ENCODE results near the gene MTHFSD. TPM values are rescaled to one million over a fixed set of nuclear protein-coding genes. Genes with fewer than 3 reads are reported as not detected.

Gene MTHFSD
- total and polyA plus RNA-seq, 3 experiments from 2014 or later: 21.9 to 25.0 (median 23.0) TPM

DNA sequence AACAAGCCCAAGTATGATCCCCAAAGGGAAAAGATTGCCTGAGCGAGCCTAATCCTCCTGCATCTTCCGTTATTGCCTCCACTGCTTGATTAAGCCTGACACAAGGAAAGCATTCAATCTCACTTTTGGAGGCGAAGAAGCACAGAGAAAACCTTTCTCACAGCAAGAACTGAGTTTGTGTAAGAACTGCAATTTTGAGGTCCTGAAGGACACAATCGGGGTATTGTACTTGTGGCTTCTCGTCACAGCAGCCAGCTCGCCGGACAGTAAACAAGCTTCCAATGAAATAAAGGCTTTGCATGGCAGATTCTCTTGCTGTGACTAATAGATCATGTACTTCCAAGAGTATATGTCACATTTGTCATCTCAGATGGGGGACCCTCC, 63.4 kb downstream of the MTHFSD start:
- CTCF ChIA-PET: no interaction called here
- Histone ChIP-seq H3K9me3 (ENCODE audit: low read length) (no peaks in the 10 kb centered on the region), H3K27ac (ENCODE audit: low read depth, low read length) (no peak overlapping the region), H3K4me1 (ENCODE audit: insufficient read depth, low read length) (no peaks in the 10 kb centered on the region), H3K27me3 (ENCODE audit: insufficient read depth, low read length, poor library complexity, severe bottlenecking) (peaks cover 5% of the 10 kb centered on the region), H3K36me3 (ENCODE audit: insufficient read depth, low read length) (no peaks in the 10 kb centered on the region), H3K4me3 (ENCODE audit: low read length) (no peak overlapping the region)
- no peaks in the 10 kb centered on the region for H3K36me3 Mint-ChIP-seq
- peaks cover 0 to 1% (median 0%) of the 10 kb centered on the region in 5 donors for H3K9me3 Mint-ChIP-seq
- no peaks in the 10 kb centered on the region for H3K4me1 Mint-ChIP-seq
- no peak overlapping the region for H3K4me3 Mint-ChIP-seq
- no peak overlapping the region for H3K27ac Mint-ChIP-seq
- POLR2A ChIA-PET: no interaction called here
- no peak for DNase-seq
- peaks cover 37 to 77% of the 10 kb centered on the region in 2 donors for H3K27me3 Mint-ChIP-seq

DNA sequence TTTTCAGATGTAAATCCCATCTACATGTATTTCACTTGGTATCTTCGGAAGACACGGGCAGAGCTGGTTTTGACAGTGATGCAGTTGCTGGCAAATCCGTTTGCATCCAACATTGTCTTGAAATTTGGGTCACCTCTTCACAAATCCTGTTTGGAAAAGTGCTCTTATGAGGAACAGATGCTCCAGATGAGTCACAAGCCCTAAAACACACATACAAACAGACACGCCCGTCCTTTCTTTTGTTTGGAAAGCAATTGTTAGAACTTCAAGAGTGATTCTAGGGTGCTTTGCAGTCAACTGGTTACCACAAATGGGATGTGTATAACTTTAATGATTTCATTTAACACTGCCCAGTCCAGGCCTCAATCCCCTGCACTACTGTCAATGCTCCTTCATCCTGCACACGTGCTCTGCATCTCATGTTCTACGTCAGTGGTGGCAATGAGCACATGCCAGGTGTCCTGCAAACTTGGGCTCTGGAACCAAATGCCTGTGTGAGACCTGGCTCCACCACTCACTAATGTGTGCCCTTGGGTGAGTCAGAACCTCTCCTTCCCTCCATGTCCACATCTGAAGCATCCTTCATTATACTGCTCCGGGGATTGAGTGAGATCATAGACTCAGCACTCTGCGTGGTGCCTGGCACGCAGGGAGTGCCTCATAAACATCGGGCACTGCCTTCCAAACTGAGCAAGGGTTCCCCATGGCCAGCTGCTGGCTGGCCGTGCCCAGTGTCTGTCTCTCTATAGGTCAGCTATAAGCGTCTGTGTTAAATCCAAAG, 64.0 kb downstream of the MTHFSD start:
- CTCF ChIA-PET: no interaction called here
- Histone ChIP-seq H3K36me3 (ENCODE audit: insufficient read depth, low read length) (no peaks in the 10 kb centered on the region), H3K9me3 (ENCODE audit: low read length) (no peaks in the 10 kb centered on the region), H3K27ac (ENCODE audit: low read depth, low read length) (no peak overlapping the region), H3K27me3 (ENCODE audit: insufficient read depth, low read length, poor library complexity, severe bottlenecking) (peaks cover 5% of the 10 kb centered on the region), H3K4me3 (ENCODE audit: low read length) (no peak overlapping the region), H3K4me1 (ENCODE audit: insufficient read depth, low read length) (no peaks in the 10 kb centered on the region)
- no peak for DNase-seq
- Mint-ChIP-seq H3K4me1 (no peaks in the 10 kb centered on the region), H3K27me3 (peaks cover 38 to 76% of the 10 kb centered on the region in 2 donors), H3K4me3 (no peak overlapping the region), H3K9me3 (peaks cover 0 to 1% (median 0%) of the 10 kb centered on the region in 5 donors), H3K36me3 (no peaks in the 10 kb centered on the region), H3K27ac (no peak overlapping the region)
- POLR2A ChIA-PET: no interaction called here

DNA sequence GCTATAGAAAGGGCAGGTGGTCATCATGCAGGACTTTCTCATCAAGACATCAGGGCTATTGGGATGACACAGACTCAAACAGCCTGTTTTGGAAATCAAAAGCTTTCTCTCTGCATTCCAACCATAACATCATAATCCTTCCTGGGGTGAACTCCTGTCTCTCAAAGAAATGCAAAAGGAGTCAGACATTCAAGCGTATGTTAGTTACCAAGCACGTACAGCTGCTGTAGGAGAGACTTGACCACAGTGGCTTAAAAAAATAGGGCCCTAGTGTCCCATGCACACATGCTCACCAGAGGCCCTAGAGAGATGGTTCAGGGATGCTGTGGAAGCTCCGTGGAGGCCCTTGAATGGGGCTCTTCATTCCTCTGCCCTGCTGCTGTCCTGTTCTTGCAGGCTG, 69.3 kb downstream of the MTHFSD start:
- H3K36me3 ChIP-seq (ENCODE audit: insufficient read depth, low read length): no peaks in the 10 kb centered on the region
- H3K4me3 ChIP-seq (ENCODE audit: low read length): no peak overlapping the region
- H3K27me3 Mint-ChIP-seq: peaks cover 33 to 56% of the 10 kb centered on the region in 2 donors
- H3K27ac ChIP-seq (ENCODE audit: low read depth, low read length): no peak overlapping the region
- DNase-seq: no peak
- no peak overlapping the region for H3K27ac Mint-ChIP-seq
- H3K4me1 ChIP-seq (ENCODE audit: insufficient read depth, low read length): no peaks in the 10 kb centered on the region
- no peaks in the 10 kb centered on the region for H3K36me3 Mint-ChIP-seq
- H3K27me3 ChIP-seq (ENCODE audit: insufficient read depth, low read length, poor library complexity, severe bottlenecking): no peaks in the 10 kb centered on the region
- no peak overlapping the region for H3K4me3 Mint-ChIP-seq
- H3K9me3 ChIP-seq (ENCODE audit: low read length): no peaks in the 10 kb centered on the region
- peaks cover 0 to 12% (median 4%) of the 10 kb centered on the region in 5 donors for H3K9me3 Mint-ChIP-seq
- H3K4me1 Mint-ChIP-seq: no peaks in the 10 kb centered on the region
- ChIA-PET POLR2A (no interaction called here), CTCF (no interaction called here)

DNA sequence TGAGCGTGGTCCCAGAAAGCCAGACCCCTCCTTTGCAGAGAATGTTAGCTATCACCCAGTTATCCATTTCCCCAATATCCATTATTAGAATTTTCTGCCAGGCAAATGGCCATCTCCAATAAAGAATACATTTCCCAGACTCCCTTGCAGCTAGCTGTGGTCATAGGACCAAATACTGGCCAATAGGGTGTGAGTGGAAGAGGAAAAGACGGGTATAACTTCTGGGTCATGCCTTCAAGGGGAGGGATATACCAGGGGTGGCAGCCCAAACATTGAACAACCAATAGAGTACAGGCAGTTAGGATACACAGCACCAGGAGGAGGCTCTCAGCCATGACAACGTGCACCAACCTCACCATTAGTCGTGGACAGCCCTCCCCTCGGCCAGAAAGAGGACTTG, 70.8 kb downstream of the MTHFSD start:
- H3K27ac Mint-ChIP-seq: no peak overlapping the region
- no peaks in the 10 kb centered on the region for H3K4me1 ChIP-seq (ENCODE audit: insufficient read depth, low read length)
- ChIA-PET CTCF (no interaction called here), POLR2A (no interaction called here)
- no peak overlapping the region for H3K4me3 Mint-ChIP-seq
- H3K36me3 ChIP-seq (ENCODE audit: insufficient read depth, low read length): no peaks in the 10 kb centered on the region
- H3K27ac ChIP-seq (ENCODE audit: low read depth, low read length): no peak overlapping the region
- H3K9me3 Mint-ChIP-seq: peaks cover 0 to 12% (median 4%) of the 10 kb centered on the region in 5 donors
- DNase-seq: no peak
- no peaks in the 10 kb centered on the region for H3K27me3 ChIP-seq (ENCODE audit: insufficient read depth, low read length, poor library complexity, severe bottlenecking)
- H3K27me3 Mint-ChIP-seq: peaks cover 27 to 51% of the 10 kb centered on the region in 2 donors
- no peaks in the 10 kb centered on the region for H3K36me3 Mint-ChIP-seq
- H3K4me1 Mint-ChIP-seq: no peaks in the 10 kb centered on the region
- H3K4me3 ChIP-seq (ENCODE audit: low read length): no peak overlapping the region
- H3K9me3 ChIP-seq (ENCODE audit: low read length): no peaks in the 10 kb centered on the region

DNA sequence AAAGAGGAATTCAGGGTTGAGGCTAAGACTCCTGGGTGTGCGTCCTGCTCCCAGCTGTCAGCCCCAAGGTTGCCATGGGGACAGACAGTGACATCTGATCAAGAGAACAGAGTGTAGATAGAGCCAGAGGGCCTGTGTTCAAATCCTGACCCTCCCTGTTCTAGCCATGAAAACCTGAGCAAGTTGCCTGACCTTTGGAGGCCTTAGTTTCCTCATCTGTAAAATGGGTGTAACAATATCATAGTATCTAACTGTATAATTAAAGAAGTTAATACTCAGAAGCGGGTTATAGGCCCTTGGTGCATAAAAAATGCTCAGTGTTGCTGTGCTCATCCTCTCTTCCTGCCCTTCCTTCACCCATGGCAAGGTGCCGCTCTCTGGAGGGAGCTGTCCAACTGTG, 73.4 kb downstream of the MTHFSD start:
- Histone ChIP-seq H3K4me1 (ENCODE audit: insufficient read depth, low read length) (no peaks in the 10 kb centered on the region), H3K27me3 (ENCODE audit: insufficient read depth, low read length, poor library complexity, severe bottlenecking) (no peaks in the 10 kb centered on the region), H3K27ac (ENCODE audit: low read depth, low read length) (no peak overlapping the region), H3K36me3 (ENCODE audit: insufficient read depth, low read length) (no peaks in the 10 kb centered on the region), H3K9me3 (ENCODE audit: low read length) (no peaks in the 10 kb centered on the region), H3K4me3 (ENCODE audit: low read length) (no peak overlapping the region)
- Mint-ChIP-seq H3K9me3 (peaks cover 0 to 12% (median 4%) of the 10 kb centered on the region in 5 donors), H3K36me3 (no peaks in the 10 kb centered on the region), H3K4me1 (no peaks in the 10 kb centered on the region), H3K4me3 (no peak overlapping the region), H3K27ac (no peak overlapping the region), H3K27me3 (peaks cover 27 to 51% of the 10 kb centered on the region in 2 donors)
- ChIA-PET CTCF (no interaction called here), POLR2A (no interaction called here)
- no peak for DNase-seq

DNA sequence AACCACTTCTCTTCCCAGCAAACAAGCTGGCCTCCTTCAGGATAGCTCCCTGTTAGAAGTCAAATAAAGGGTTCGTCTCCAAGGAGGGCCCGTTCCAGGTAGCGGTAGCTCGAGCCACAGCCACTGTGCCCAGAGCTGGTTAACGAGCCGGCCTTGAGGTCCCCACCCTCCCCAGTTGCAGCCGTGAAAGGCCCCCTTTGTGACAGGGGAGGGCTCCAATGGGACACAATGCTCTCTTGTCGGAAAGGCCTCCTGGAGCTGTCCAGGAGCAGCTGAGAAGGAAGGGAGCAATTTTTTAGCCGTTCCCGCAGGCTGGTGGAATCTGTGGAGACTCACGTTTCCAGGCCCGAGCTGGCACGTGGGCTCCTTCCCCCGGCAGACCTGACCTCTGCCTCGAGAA, 74.6 kb downstream of the MTHFSD start:
- Mint-ChIP-seq H3K4me3 (no peak overlapping the region), H3K4me1 (no peaks in the 10 kb centered on the region), H3K27ac (no peak overlapping the region), H3K36me3 (no peaks in the 10 kb centered on the region), H3K27me3 (peaks cover 22 to 48% of the 10 kb centered on the region in 2 donors), H3K9me3 (peaks cover 0 to 12% (median 4%) of the 10 kb centered on the region in 5 donors)
- Histone ChIP-seq H3K27me3 (ENCODE audit: insufficient read depth, low read length, poor library complexity, severe bottlenecking) (no peaks in the 10 kb centered on the region), H3K27ac (ENCODE audit: low read depth, low read length) (no peak overlapping the region), H3K36me3 (ENCODE audit: insufficient read depth, low read length) (no peaks in the 10 kb centered on the region), H3K9me3 (ENCODE audit: low read length) (no peaks in the 10 kb centered on the region), H3K4me3 (ENCODE audit: low read length) (no peak overlapping the region), H3K4me1 (ENCODE audit: insufficient read depth, low read length) (no peaks in the 10 kb centered on the region)
- CTCF ChIA-PET: no interaction called here
- DNase-seq: no peak
- POLR2A ChIA-PET: no interaction called here

Other genes starting within 250 kb of the MTHFSD start
- not detected for gene FOXF1, start 44.7 kb downstream of the MTHFSD start, total RNA-seq
- gene FOXF1, start 44.7 kb downstream of the MTHFSD start, polyA plus RNA-seq: not detected
- gene FOXC2, start 11.6 kb upstream of the MTHFSD start, total RNA-seq: not detected
- gene FOXC2, start 11.6 kb upstream of the MTHFSD start, polyA plus RNA-seq: not detected
- not detected for gene FOXL1, start 23.3 kb upstream of the MTHFSD start, total RNA-seq
- gene FOXL1, start 23.3 kb upstream of the MTHFSD start, polyA plus RNA-seq: not detected